HG03097 (cell line): Measurements from ENCODE around the gene ULBP2.
"Not testable (repeated sequence)": the region's sequence is repeated elsewhere in the genome, so short reads cannot be mapped to it uniquely, and the experiment has no call there.

ENCODE experiments used
- ATAC-seq: cut with Tn5 transposase; IDR thresholded peaks from one replicate; pipeline ENCODE4 v1.9.1; 2021; ENCODE audit not compliant: unreplicated experiment, low FRiP score

ULBP2 gene

GRCh38 chr6:149965194-149966020 lies 23.6 kb downstream of the ULBP2 start:
- no peak for ATAC-seq

- ATAC-seq: not testable (repeated sequence)
These were observed 24.5 kb downstream of the ULBP2 start for GRCh38 chr6:149966319-149966718.

- ATAC-seq: no peak
These were observed 25.8 kb downstream of the ULBP2 start for GRCh38 chr6:149967591-149967990.

- ATAC-seq: not testable (repeated sequence)
These were observed 26.2 kb downstream of the ULBP2 start for GRCh38 chr6:149967999-149968398.

- ATAC-seq: not testable (repeated sequence)
These were observed 27.1 kb downstream of the ULBP2 start for GRCh38 chr6:149968909-149969308.

- no peak for ATAC-seq
These were observed 27.8 kb downstream of the ULBP2 start for GRCh38 chr6:149969635-149970034.

GRCh38 chr6:149974394-149974793 lies 32.6 kb downstream of the ULBP2 start:
- not testable (repeated sequence) for ATAC-seq

GRCh38 chr6:149974825-149975224 lies 33.0 kb downstream of the ULBP2 start:
- no peak for ATAC-seq

GRCh38 chr6:149975400-149975799 lies 33.6 kb downstream of the ULBP2 start:
- ATAC-seq: no peak

GRCh38 chr6:149977221-149977620 lies 35.4 kb downstream of the ULBP2 start:
- no peak for ATAC-seq

GRCh38 chr6:149978610-149979009 lies 36.8 kb downstream of the ULBP2 start:
- no peak for ATAC-seq

GRCh38 chr6:149979293-149979692 lies 37.5 kb downstream of the ULBP2 start:
- no peak for ATAC-seq

GRCh38 chr6:149983145-149983544 lies 41.3 kb downstream of the ULBP2 start:
- no peak for ATAC-seq

GRCh38 chr6:149984773-149985172 lies 43.0 kb downstream of the ULBP2 start:
- ATAC-seq: no peak

- ATAC-seq: no peak
These were observed 43.7 kb downstream of the ULBP2 start for GRCh38 chr6:149985481-149985937.

- no peak for ATAC-seq
These were observed 45.8 kb downstream of the ULBP2 start for GRCh38 chr6:149987602-149988107.

GRCh38 chr6:149988550-149989346 lies 46.9 kb downstream of the ULBP2 start:
- no peak for ATAC-seq

- no peak for ATAC-seq
These were observed 48.4 kb downstream of the ULBP2 start for GRCh38 chr6:149990212-149990660.

GRCh38 chr6:149990661-149991471 lies 49.1 kb downstream of the ULBP2 start:
- ATAC-seq: no peak

- ATAC-seq: not testable (repeated sequence)
These were observed 49.6 kb downstream of the ULBP2 start for GRCh38 chr6:149991472-149991795.

- no peak for ATAC-seq
These were observed 50.0 kb downstream of the ULBP2 start for GRCh38 chr6:149991838-149992237.
